Measurements from ENCODE around the gene GORASP2.
A peak's percentile ranks its signal among the peaks of the same experiment; 100 is the strongest.

Gene GORASP2

DNA sequence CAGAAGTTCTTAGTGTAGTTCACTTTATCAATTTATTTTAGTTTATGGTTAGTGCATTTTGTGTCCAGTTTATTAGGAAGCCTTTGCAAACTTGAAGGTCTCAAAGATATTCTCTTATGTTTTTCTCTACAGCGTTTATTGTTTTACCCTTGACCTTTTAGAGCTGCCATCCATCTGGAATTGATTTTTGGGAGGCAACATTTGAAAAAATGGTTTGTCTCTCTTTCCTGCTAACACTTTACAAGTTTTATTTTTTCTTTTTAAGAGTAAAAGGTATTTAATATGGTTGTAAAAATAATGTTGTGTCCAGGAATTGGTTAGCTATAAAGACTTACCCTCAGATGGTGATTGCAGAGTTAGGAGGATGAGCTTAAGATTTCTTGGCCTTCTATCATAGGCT is 14.0 kb downstream of the GORASP2 start:
- Histone ChIP-seq H3K36me3 (replicated peaks) (peaks cover 3% of the 10 kb centered on the region), H3K4me3 (ENCODE audit: low read depth, low read length) (no peak overlapping the region), H3K27me3 (replicated peaks) (no peaks in the 10 kb centered on the region), H3K27ac (no peak overlapping the region)
- in situ Hi-C loops (cut with HindIII; ENCODE audit: low pct_ligation_motif_present, low sequenced_read_pairs): no loop called here
- TF ChIP-seq, protein P1, sequence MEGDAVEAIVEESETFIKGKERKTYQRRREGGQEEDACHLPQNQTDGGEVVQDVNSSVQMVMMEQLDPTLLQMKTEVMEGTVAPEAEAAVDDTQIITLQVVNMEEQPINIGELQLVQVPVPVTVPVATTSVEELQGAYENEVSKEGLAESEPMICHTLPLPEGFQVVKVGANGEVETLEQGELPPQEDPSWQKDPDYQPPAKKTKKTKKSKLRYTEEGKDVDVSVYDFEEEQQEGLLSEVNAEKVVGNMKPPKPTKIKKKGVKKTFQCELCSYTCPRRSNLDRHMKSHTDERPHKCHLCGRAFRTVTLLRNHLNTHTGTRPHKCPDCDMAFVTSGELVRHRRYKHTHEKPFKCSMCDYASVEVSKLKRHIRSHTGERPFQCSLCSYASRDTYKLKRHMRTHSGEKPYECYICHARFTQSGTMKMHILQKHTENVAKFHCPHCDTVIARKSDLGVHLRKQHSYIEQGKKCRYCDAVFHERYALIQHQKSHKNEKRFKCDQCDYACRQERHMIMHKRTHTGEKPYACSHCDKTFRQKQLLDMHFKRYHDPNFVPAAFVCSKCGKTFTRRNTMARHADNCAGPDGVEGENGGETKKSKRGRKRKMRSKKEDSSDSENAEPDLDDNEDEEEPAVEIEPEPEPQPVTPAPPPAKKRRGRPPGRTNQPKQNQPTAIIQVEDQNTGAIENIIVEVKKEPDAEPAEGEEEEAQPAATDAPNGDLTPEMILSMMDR (IDR thresholded peaks at IDR 0.05; ENCODE audit: low read depth, low read length, missing control alignments): no peak
- no peak for DNase-seq

DNA sequence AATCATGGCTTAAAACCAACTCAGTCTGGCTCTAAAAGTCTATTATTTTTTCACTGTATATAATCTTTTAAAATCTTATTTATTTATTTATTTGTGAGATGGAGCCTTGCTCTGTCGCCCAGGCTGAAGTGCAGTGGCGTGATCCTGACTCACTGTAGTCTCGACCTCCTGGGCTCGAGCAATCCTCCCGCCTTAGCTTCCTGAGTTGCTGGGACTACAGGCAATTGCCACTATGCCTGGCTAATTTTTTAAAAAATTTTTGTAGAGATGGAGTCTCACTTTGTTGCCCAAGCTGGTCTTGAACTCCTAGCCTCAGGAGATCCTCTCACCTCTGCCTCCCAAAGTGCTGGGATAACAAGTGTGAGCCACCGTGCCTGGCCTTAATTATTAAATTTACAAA is 14.5 kb downstream of the GORASP2 start:
- peaks cover 3% of the 10 kb centered on the region for H3K36me3 ChIP-seq (replicated peaks)
- TF ChIP-seq, protein P1 (IDR thresholded peaks at IDR 0.05; ENCODE audit: low read depth, low read length, missing control alignments): no peak
- H3K27me3 ChIP-seq (replicated peaks): no peaks in the 10 kb centered on the region
- no peak for DNase-seq
- in situ Hi-C loops (cut with HindIII; ENCODE audit: low pct_ligation_motif_present, low sequenced_read_pairs): no loop called here
- H3K4me3 ChIP-seq (ENCODE audit: low read depth, low read length): no peak overlapping the region
- no peak overlapping the region for H3K27ac ChIP-seq

DNA sequence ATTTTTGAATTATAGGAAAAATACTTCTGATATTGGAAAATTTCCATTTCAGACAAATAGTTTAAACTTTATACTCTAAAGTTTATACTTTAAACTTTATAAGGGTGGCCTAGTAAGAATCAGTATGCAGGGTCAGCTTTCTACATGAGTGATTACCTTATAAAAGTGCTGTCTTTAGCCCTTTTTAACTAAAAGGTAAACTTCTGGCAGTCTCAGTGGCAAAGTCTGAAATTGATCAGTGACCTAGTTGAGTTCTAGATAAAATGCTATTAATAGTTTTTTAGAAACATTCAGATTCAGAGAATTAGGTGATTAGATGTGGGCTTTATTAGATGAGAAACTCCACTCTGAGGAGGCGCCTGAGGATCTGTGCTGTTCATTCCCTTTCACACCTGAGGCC is 15.5 kb downstream of the GORASP2 start:
- Histone ChIP-seq H3K4me3 (ENCODE audit: low read depth, low read length) (no peak overlapping the region), H3K36me3 (replicated peaks) (peaks cover 5% of the 10 kb centered on the region), H3K27ac (no peak overlapping the region), H3K27me3 (replicated peaks) (no peaks in the 10 kb centered on the region)
- in situ Hi-C loops (cut with HindIII; ENCODE audit: low pct_ligation_motif_present, low sequenced_read_pairs): no loop called here
- TF ChIP-seq, protein P1 (IDR thresholded peaks at IDR 0.05; ENCODE audit: low read depth, low read length, missing control alignments): no peak
- no peak for DNase-seq

DNA sequence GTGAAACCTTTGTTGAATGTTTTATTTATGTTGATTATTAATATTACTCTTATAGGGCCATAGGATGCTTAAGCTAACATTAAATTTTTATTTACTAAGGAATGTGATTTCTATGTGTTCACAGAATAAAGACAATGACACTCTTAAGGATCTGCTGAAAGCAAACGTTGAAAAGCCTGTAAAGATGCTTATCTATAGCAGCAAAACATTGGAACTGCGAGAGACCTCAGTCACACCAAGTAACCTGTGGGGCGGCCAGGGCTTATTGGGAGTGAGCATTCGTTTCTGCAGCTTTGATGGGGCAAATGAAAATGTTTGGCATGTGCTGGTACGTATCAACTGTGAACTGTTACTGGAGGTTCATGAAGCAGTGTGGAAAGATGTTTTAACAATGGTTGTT is 20.4 kb downstream of the GORASP2 start:
- no peak for DNase-seq
- Histone ChIP-seq H3K4me3 (ENCODE audit: low read depth, low read length) (no peak overlapping the region), H3K27ac (no peak overlapping the region), H3K27me3 (replicated peaks) (no peaks in the 10 kb centered on the region), H3K36me3 (replicated peaks) (peaks cover 33% of the 10 kb centered on the region)
- TF ChIP-seq, protein P1 (IDR thresholded peaks at IDR 0.05; ENCODE audit: low read depth, low read length, missing control alignments): no peak
- in situ Hi-C loops (cut with HindIII; ENCODE audit: low pct_ligation_motif_present, low sequenced_read_pairs): no loop called here

DNA sequence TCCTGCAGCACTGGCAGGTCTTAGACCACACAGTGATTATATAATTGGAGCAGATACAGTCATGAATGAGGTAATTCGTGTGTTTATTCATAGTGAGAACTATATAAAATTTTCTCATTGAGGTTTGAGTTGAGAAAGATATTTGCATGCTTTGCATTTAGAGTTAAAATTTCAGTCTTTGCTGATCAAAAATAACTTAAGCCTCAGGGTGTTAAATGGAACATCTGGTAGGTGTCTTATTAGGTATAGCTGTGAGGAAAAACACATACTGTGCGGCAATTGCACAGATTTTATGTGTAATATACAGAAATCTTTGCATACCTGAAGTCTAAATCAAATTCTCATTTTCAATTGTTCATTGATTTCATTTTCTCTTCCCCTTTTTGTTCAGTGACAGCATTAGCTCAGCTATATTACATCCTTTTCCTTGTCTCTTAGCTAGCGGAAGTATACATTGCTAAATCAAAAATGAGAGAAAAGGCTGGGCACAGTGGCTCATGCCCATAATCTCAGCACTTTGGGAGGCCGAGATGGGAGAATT is 21.2 kb downstream of the GORASP2 start:
- in situ Hi-C loops (cut with HindIII; ENCODE audit: low pct_ligation_motif_present, low sequenced_read_pairs): loop anchor here (25.0 kb wide), 1 partner anchor 212 kb away; the partner anchor contains the start of gene TLK1
- H3K27ac ChIP-seq: no peak overlapping the region
- no peaks in the 10 kb centered on the region for H3K27me3 ChIP-seq (replicated peaks)
- TF ChIP-seq, protein P1 (IDR thresholded peaks at IDR 0.05; ENCODE audit: low read depth, low read length, missing control alignments): no peak
- DNase-seq: no peak
- peaks cover 41% of the 10 kb centered on the region for H3K36me3 ChIP-seq (replicated peaks)
- no peak overlapping the region for H3K4me3 ChIP-seq (ENCODE audit: low read depth, low read length)

DNA sequence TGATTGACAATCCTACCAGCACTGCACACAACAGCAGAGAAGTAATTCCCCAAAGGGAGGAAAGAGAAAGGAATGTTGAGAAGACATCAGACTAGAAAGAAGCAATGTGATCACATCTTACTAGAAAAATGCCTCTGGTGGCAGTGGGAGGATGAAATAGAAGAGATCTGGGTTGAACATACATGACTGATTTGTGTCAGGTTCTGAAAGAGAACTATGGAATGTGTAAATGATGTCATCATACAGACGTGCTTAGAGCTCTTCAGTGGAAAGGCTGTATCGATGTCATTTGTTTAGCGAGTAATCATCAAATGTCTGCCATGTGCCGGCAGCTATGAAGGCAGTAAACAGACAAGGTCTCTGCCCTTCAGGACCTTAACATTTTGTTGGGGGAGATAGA is 24.9 kb downstream of the GORASP2 start:
- Histone ChIP-seq H3K27me3 (replicated peaks) (no peaks in the 10 kb centered on the region), H3K4me3 (ENCODE audit: low read depth, low read length) (no peak overlapping the region), H3K27ac (no peak overlapping the region), H3K36me3 (replicated peaks) (peaks cover 73% of the 10 kb centered on the region)
- TF ChIP-seq, protein P1 (IDR thresholded peaks at IDR 0.05; ENCODE audit: low read depth, low read length, missing control alignments): no peak
- peak; percentile 29 for DNase-seq
- in situ Hi-C loops (cut with HindIII; ENCODE audit: low pct_ligation_motif_present, low sequenced_read_pairs): loop anchor here (25.0 kb wide), 1 partner anchor 208 kb away; the partner anchor contains the start of gene TLK1
